ENCODE data around the gene PARD3B. TPM values are rescaled to one million over a fixed set of nuclear protein-coding genes. Genes with fewer than 3 reads are reported as not detected.

Gene PARD3B
- total RNA-seq, 1 experiment from 2014 or later: 6.4 TPM

DNA sequence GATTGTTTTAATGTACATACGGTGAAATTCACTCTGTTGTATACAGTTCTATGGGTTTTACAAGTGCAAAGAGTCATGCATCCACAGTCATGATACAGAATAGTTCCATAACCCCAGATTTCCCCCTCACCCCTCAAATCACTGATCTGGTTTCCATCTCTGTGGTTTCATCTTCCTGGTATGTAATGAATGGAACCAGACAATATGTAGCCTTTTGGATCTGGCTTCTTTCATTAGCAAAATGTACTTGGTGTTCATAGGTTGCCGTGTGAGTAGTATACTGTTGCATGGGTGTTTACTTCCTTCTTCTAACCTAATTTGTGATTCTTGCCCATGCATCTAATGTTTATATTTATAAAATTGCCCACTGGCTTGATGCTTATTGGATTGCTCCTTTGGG lies 838.3 kb downstream of the PARD3B start:
- no peaks in the 10 kb centered on the region for H3K27me3 Mint-ChIP-seq (ENCODE audit: low read depth)

More for the DNA sequence above, 838.3 kb downstream of the PARD3B start:
- Histone ChIP-seq H3K23ac (ENCODE audit: insufficient read length, low read depth, low read length) (no peak overlapping the region), H2BK5ac (ENCODE audit: insufficient read length, low read length) (no peak overlapping the region), H3K23me2 (ENCODE audit: insufficient read length, low read depth, low read length, poor library complexity, severe bottlenecking) (no peaks in the 10 kb centered on the region), H2BK120ac (ENCODE audit: low read depth, low read length, poor library complexity, severe bottlenecking) (no peak overlapping the region), H3K4me1 (ENCODE audit: insufficient read depth, low read length) (no peaks in the 10 kb centered on the region), H2BK15ac (ENCODE audit: low read depth, low read length) (no peak overlapping the region), H3K18ac (ENCODE audit: insufficient read length, low read depth, low read length) (no peak overlapping the region), H2BK20ac (ENCODE audit: low read depth, low read length, poor library complexity, severe bottlenecking) (no peak overlapping the region), H3T11ph (ENCODE audit: low read length) (no peak overlapping the region), H3K27me3 (ENCODE audit: insufficient read depth, low read length) (no peaks in the 10 kb centered on the region), H4K91ac (ENCODE audit: insufficient read length, low read depth, low read length) (no peak overlapping the region), H3K79me2 (ENCODE audit: insufficient read depth, low read length) (no peaks in the 10 kb centered on the region), H2AK5ac (ENCODE audit: insufficient read length, low read length) (no peak overlapping the region), H4K20me1 (ENCODE audit: control insufficient read depth, insufficient read depth, insufficient read length) (no peaks in the 10 kb centered on the region), H4K8ac (replicated peaks; ENCODE audit: insufficient read length, low read depth, low read length) (no peak overlapping the region), H3K9ac (ENCODE audit: extremely low read depth, insufficient read length, low read length) (no peak overlapping the region), H4K5ac (ENCODE audit: insufficient read length, low read depth, low read length) (no peak overlapping the region), H2BK12ac (ENCODE audit: insufficient read length, low read depth, low read length) (no peak overlapping the region), H3K4ac (ENCODE audit: low read depth, low read length) (no peak overlapping the region), H3K27ac (ENCODE audit: insufficient read length, low read depth, low read length) (no peak overlapping the region), H3K14ac (ENCODE audit: insufficient read depth, low read length) (no peak overlapping the region), H3K9me3 (ENCODE audit: control insufficient read depth, low read depth, low read length) (no peaks in the 10 kb centered on the region), H3K79me1 (ENCODE audit: insufficient read depth, low read depth, low read length, poor library complexity, severe bottlenecking) (no peaks in the 10 kb centered on the region), H3K56ac (ENCODE audit: insufficient read length, low read depth, low read length) (no peak overlapping the region), H2AFZ (ENCODE audit: low read length) (no peak overlapping the region), H3K4me2 (ENCODE audit: insufficient read depth, insufficient read length, low read length) (no peak overlapping the region)
- no peak overlapping the region for H3K27ac Mint-ChIP-seq
- H3K4me3 Mint-ChIP-seq: no peak overlapping the region
- H3K9me3 Mint-ChIP-seq: no peaks in the 10 kb centered on the region
- H3K36me3 Mint-ChIP-seq (ENCODE audit: insufficient read depth in 1 of 3, low read depth in 3 of 3): no peaks in the 10 kb centered on the region
- no peak for DNase-seq
- no CpG with 5 or more reads among the region's 2 CpGs for whole genome bisulfite sequencing (ENCODE audit: extremely low coverage, insufficient read length, low lambda C conversion rate)
- peaks cover 11 to 12% of the 10 kb centered on the region in 2 experiments for H3K4me1 Mint-ChIP-seq
- TF ChIP-seq, protein P1, sequence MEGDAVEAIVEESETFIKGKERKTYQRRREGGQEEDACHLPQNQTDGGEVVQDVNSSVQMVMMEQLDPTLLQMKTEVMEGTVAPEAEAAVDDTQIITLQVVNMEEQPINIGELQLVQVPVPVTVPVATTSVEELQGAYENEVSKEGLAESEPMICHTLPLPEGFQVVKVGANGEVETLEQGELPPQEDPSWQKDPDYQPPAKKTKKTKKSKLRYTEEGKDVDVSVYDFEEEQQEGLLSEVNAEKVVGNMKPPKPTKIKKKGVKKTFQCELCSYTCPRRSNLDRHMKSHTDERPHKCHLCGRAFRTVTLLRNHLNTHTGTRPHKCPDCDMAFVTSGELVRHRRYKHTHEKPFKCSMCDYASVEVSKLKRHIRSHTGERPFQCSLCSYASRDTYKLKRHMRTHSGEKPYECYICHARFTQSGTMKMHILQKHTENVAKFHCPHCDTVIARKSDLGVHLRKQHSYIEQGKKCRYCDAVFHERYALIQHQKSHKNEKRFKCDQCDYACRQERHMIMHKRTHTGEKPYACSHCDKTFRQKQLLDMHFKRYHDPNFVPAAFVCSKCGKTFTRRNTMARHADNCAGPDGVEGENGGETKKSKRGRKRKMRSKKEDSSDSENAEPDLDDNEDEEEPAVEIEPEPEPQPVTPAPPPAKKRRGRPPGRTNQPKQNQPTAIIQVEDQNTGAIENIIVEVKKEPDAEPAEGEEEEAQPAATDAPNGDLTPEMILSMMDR (conservative IDR thresholded peaks at IDR 0.05): no peak

Data from H9 (cell line).